AG04449 (cell line): Measurements from ENCODE around the gene SGPP2.

Experiments
- CTCF ChIA-PET: fragments of 350-600 bp; formaldehyde crosslinking; extraction: SDS; loops from one replicate; lab custom pipeline; 2021; ENCODE audit warnings: antibody characterized with exemption; lab: Yijun Ruan, JAX
- POLR2A ChIA-PET: fragments of 400-600, 350-600 bp; formaldehyde crosslinking; extraction: SDS; loops from one replicate; lab custom pipeline; 2020; ENCODE audit warnings: antibody characterized with exemption, inconsistent platforms; lab: Yijun Ruan, JAX
- DNase-seq: peaks from one replicate; pipeline ENCODE4 v3.0.0-alpha.2; 2010; ENCODE audit warnings: low read depth, low spot score
- H3K4me3 ChIP-seq: 2 replicates; pipeline ENCODE4 v1.5.1; 2011; ENCODE audit warnings: low read depth, mild to moderate bottlenecking, control low read depth, low read length
- TF ChIP-seq, protein P1 (sequence below): IDR thresholded peaks from one replicate; pipeline ENCODE4 v1.5.1; 2011; ENCODE audit warnings: mild to moderate bottlenecking, moderate library complexity, low read length, control low read depth, inconsistent platforms; ENCODE audit not compliant: insufficient read depth; ENCODE audit errors: missing control alignments

SGPP2 gene

GRCh38 chr2:222603501-222603900 lies 179.2 kb downstream of the SGPP2 start:
- no peak for DNase-seq
- CTCF ChIA-PET, result interaction anchor here (0.9 to 1.0 kb wide), 3 partner anchors 10 to 579 kb away, joined by 3 to 4 read pairs (median 3); no protein-coding TSS in a partner anchor
- H3K4me3 ChIP-seq, result no peak overlapping the region
- TF ChIP-seq, protein P1, sequence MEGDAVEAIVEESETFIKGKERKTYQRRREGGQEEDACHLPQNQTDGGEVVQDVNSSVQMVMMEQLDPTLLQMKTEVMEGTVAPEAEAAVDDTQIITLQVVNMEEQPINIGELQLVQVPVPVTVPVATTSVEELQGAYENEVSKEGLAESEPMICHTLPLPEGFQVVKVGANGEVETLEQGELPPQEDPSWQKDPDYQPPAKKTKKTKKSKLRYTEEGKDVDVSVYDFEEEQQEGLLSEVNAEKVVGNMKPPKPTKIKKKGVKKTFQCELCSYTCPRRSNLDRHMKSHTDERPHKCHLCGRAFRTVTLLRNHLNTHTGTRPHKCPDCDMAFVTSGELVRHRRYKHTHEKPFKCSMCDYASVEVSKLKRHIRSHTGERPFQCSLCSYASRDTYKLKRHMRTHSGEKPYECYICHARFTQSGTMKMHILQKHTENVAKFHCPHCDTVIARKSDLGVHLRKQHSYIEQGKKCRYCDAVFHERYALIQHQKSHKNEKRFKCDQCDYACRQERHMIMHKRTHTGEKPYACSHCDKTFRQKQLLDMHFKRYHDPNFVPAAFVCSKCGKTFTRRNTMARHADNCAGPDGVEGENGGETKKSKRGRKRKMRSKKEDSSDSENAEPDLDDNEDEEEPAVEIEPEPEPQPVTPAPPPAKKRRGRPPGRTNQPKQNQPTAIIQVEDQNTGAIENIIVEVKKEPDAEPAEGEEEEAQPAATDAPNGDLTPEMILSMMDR, result no peak
- POLR2A ChIA-PET, result no interaction called here

DNA sequence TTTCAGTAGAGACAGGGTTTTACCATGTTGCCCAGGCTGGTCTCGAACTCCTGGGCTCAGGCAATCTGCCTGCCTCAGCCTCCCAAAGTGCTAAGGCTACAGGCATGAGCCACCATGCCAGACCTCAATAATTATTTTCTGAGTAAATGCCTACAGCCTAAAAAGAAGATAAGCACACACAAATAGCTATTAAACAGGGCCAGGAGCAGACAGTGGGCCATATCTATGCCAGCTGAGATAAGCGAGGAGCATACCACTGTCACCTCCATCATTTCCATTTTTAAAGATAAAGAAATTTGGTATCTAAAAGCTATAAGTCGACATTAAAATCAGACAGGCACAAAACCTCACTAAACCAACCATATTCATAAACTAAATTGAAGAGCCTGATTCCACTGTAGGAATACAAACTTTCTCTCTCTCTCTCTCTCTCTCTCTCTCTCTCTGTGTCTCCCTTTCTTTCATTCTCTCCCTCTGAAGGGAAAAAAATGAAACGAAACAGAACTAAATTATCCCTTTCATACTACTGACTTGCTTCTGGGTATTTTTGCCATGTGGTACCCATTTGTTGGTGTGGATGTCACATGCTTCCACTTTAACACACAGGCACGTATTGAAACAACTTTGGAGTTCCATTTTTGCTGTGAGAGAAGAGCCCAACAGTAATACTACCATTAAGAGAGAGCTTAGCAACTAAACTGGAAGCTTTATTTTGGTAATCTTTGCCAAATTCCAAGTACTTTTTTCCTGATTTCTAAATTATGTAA lies 180.6 kb downstream of the SGPP2 start:
- TF ChIP-seq, protein P1, result no peak
- no peak for DNase-seq
- CTCF ChIA-PET, result interaction anchor here (0.5 to 2.5 kb wide), 4 partner anchors 10 to 566 kb away, joined by 5 to 14 read pairs (median 5); no protein-coding TSS in a partner anchor
- H3K4me3 ChIP-seq, result no peak overlapping the region
- POLR2A ChIA-PET, result no interaction called here

DNA sequence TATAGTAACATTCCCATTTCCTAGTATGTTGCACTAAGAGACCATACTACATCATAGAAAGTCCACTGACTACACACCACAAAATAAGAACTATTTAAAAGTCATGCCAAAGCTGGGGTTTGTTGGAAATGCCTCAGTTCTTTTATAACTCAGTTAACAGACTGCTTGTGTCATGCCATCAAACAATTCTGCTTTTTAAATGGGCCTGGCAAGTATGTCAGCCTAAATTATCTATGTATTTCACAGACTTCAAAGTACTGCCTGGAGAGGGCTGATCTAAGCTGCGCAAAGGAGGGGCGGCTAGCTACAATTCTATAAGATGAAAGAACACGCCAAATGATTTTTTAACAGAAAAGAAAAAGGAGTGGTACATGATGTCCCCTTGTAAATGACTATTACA lies 182.0 kb downstream of the SGPP2 start:
- CTCF ChIA-PET, result interaction anchor here (1.3 to 2.5 kb wide), 4 partner anchors 8 to 568 kb away, joined by 3 to 14 read pairs (median 4); no protein-coding TSS in a partner anchor
- TF ChIP-seq, protein P1, result no peak
- no peak overlapping the region for H3K4me3 ChIP-seq
- POLR2A ChIA-PET, result no interaction called here
- no peak for DNase-seq

- no peak for DNase-seq
- CTCF ChIA-PET, result no interaction called here
- no peak overlapping the region for H3K4me3 ChIP-seq
- TF ChIP-seq, protein P1, result no peak
- POLR2A ChIA-PET, result no interaction called here
Observed at GRCh38 chr2:222608081-222608480, 183.7 kb downstream of the SGPP2 start.

GRCh38 chr2:222609381-222609780 lies 185.0 kb downstream of the SGPP2 start:
- ChIA-PET POLR2A (no interaction called here), CTCF (interaction anchor here (1.1 to 3.2 kb wide), 3 partner anchors 10 to 584 kb away, joined by 4 to 11 read pairs (median 5); no protein-coding TSS in a partner anchor)
- TF ChIP-seq, protein P1, result no peak
- DNase-seq, result no peak
- H3K4me3 ChIP-seq, result no peak overlapping the region
